Nephron progenitor cell (in vitro differentiated cells): ENCODE data around the gene RASGRP2.

Experiments
- DNase-seq: peaks from one replicate; pipeline ENCODE4 v3.0.0; 2021
- H3K27ac Mint-ChIP-seq: 2 replicates; pipeline ENCODE4 v1.8.0; 2021; ENCODE audit warnings: mild to moderate bottlenecking, moderate library complexity, mixed read lengths
- H3K27me3 Mint-ChIP-seq: 2 replicates; pipeline ENCODE4 v1.8.0; 2021; ENCODE audit warnings: mild to moderate bottlenecking, low read depth, mixed read lengths; ENCODE audit not compliant: poor library complexity
- H3K36me3 Mint-ChIP-seq: 2 replicates; pipeline ENCODE4 v1.8.0; 2021; ENCODE audit warnings: low read depth, mixed read lengths
- H3K4me1 Mint-ChIP-seq: 2 replicates; pipeline ENCODE4 v1.8.0; 2021; ENCODE audit warnings: mixed read lengths
- H3K4me3 Mint-ChIP-seq: 2 replicates; pipeline ENCODE4 v1.8.0; 2021; ENCODE audit warnings: mild to moderate bottlenecking, moderate library complexity, mixed read lengths
- H3K9me3 Mint-ChIP-seq: 2 replicates; pipeline ENCODE4 v1.8.0; 2021; ENCODE audit warnings: mild to moderate bottlenecking, moderate library complexity, mixed read lengths
- CTCF ChIP-seq: fragments of 200-600 bp; sonication (generic); IDR thresholded peaks from 2 replicates; pipeline ENCODE4 v1.5.0; 2021; ENCODE audit warnings: antibody characterized with exemption

The RASGRP2 gene

GRCh38 chr11:64766881-64767280 is 22.9 kb upstream of the RASGRP2 start:
- Mint-ChIP-seq H3K27ac (no peak overlapping the region), H3K27me3 (no peaks in the 10 kb centered on the region), H3K9me3 (no peaks in the 10 kb centered on the region), H3K36me3 (peaks cover 78% of the 10 kb centered on the region), H3K4me1 (peaks cover 80% of the 10 kb centered on the region), H3K4me3 (no peak overlapping the region)
- no peak for TF ChIP-seq CTCF
- DNase-seq: no peak

GRCh38 chr11:64765851-64766665 is 22.1 kb upstream of the RASGRP2 start:
- no peak for DNase-seq
- H3K4me3 Mint-ChIP-seq: peak overlapping the region; percentile 47
- H3K27me3 Mint-ChIP-seq: peaks cover 3% of the 10 kb centered on the region
- H3K27ac Mint-ChIP-seq: no peak overlapping the region
- TF ChIP-seq CTCF: no peak
- peaks cover 70% of the 10 kb centered on the region for H3K36me3 Mint-ChIP-seq
- H3K4me1 Mint-ChIP-seq: peaks cover 87% of the 10 kb centered on the region
- no peaks in the 10 kb centered on the region for H3K9me3 Mint-ChIP-seq

- Mint-ChIP-seq H3K4me1 (peaks cover 89% of the 10 kb centered on the region), H3K4me3 (peak overlapping the region; percentile 44), H3K27ac (peak overlapping the region; percentile 64), H3K36me3 (peaks cover 63% of the 10 kb centered on the region), H3K9me3 (no peaks in the 10 kb centered on the region), H3K27me3 (peaks cover 3% of the 10 kb centered on the region)
- peak; percentile 33 for DNase-seq
- peak; percentile 23 for TF ChIP-seq CTCF
Measured at GRCh38 chr11:64765291-64765850, 21.4 kb upstream of the RASGRP2 start.

GRCh38 chr11:64764753-64765152 is 20.8 kb upstream of the RASGRP2 start:
- peak overlapping the region; percentile 44 for H3K4me3 Mint-ChIP-seq
- H3K36me3 Mint-ChIP-seq: peaks cover 57% of the 10 kb centered on the region
- no peaks in the 10 kb centered on the region for H3K9me3 Mint-ChIP-seq
- no peak for TF ChIP-seq CTCF
- H3K27ac Mint-ChIP-seq: peak overlapping the region; percentile 46
- peaks cover 94% of the 10 kb centered on the region for H3K4me1 Mint-ChIP-seq
- no peak for DNase-seq
- peaks cover 3% of the 10 kb centered on the region for H3K27me3 Mint-ChIP-seq

- DNase-seq: no peak
- peaks cover 51% of the 10 kb centered on the region for H3K36me3 Mint-ChIP-seq
- H3K9me3 Mint-ChIP-seq: no peaks in the 10 kb centered on the region
- peaks cover 3% of the 10 kb centered on the region for H3K27me3 Mint-ChIP-seq
- H3K4me3 Mint-ChIP-seq: peak overlapping the region; percentile 44
- TF ChIP-seq CTCF: no peak
- peaks cover 94% of the 10 kb centered on the region for H3K4me1 Mint-ChIP-seq
- peak overlapping the region; percentile 46 for H3K27ac Mint-ChIP-seq
Measured at GRCh38 chr11:64764040-64764611, 20.2 kb upstream of the RASGRP2 start.
